Subcutaneous abdominal adipose tissue (tissue), 5 donors: ENCODE data around the gene PIWIL4.

ENCODE experiments used
- H3K27ac ChIP-seq: one replicate; pipeline ENCODE4 v1.7.0; 2013; ENCODE audit warnings: low read depth, mild to moderate bottlenecking, inconsistent platforms, low read length, moderate library complexity
- H3K27me3 ChIP-seq, 5 donors: one replicate each; pipeline ENCODE4 v1.7.0; 2013; ENCODE audit warnings: low read length in 5 of 5, inconsistent platforms in 1 of 5; ENCODE audit not compliant: control insufficient read depth in 5 of 5, insufficient read depth in 4 of 5
- H3K36me3 ChIP-seq, 5 donors: one replicate each; pipeline ENCODE4 v1.7.0; 2013; ENCODE audit warnings: low read length in 5 of 5; ENCODE audit not compliant: control insufficient read depth in 5 of 5, insufficient read depth in 5 of 5
- H3K4me1 ChIP-seq, 5 donors: one replicate each; pipeline ENCODE4 v1.7.0; 2013; ENCODE audit warnings: low read length in 5 of 5, mild to moderate bottlenecking in 3 of 5, moderate library complexity in 1 of 5; ENCODE audit not compliant: control insufficient read depth in 5 of 5, insufficient read depth in 5 of 5
- H3K4me3 ChIP-seq, 5 donors: one replicate each; pipeline ENCODE4 v1.7.0; 2013; ENCODE audit warnings: low read length in 5 of 5, low read depth in 1 of 5
- H3K9ac ChIP-seq, 5 donors: one replicate each; pipeline ENCODE4 v1.7.0; 2013; ENCODE audit warnings: low read length in 5 of 5, mild to moderate bottlenecking in 4 of 5, moderate library complexity in 3 of 5
- H3K9me3 ChIP-seq, 5 donors: one replicate each; pipeline ENCODE4 v1.7.0; 2013; ENCODE audit warnings: low read length in 5 of 5; ENCODE audit not compliant: control insufficient read depth in 5 of 5
- donor health status: healthy.
- donor health status: healthy.
- donor health status: healthy.
- donor health status: healthy.
- donor health status: healthy.

PIWIL4 gene

GRCh38 chr11:94655956-94656355 lies 88.8 kb downstream of the PIWIL4 start:
- H3K27ac ChIP-seq: no peak overlapping the region
- H3K27me3 ChIP-seq: no peaks in the 10 kb centered on the region
- no peaks in the 10 kb centered on the region for H3K9me3 ChIP-seq
- H3K4me1 ChIP-seq: peaks cover 0 to 12% (median 4%) of the 10 kb centered on the region in 5 donors
- H3K36me3 ChIP-seq: no peaks in the 10 kb centered on the region
- no peak overlapping the region for H3K4me3 ChIP-seq
- H3K9ac ChIP-seq: no peak overlapping the region

GRCh38 chr11:94656968-94657367 lies 89.8 kb downstream of the PIWIL4 start:
- no peaks in the 10 kb centered on the region for H3K27me3 ChIP-seq
- peaks cover 0 to 11% (median 0%) of the 10 kb centered on the region in 5 donors for H3K4me1 ChIP-seq
- no peak overlapping the region for H3K27ac ChIP-seq
- no peak overlapping the region for H3K4me3 ChIP-seq
- H3K36me3 ChIP-seq: no peaks in the 10 kb centered on the region
- no peaks in the 10 kb centered on the region for H3K9me3 ChIP-seq
- H3K9ac ChIP-seq: no peak overlapping the region

GRCh38 chr11:94657629-94658028 lies 90.5 kb downstream of the PIWIL4 start:
- H3K9ac ChIP-seq: no peak overlapping the region
- H3K4me3 ChIP-seq: no peak overlapping the region
- H3K27me3 ChIP-seq: no peaks in the 10 kb centered on the region
- H3K4me1 ChIP-seq: peaks cover 0 to 11% (median 0%) of the 10 kb centered on the region in 5 donors
- H3K36me3 ChIP-seq: no peaks in the 10 kb centered on the region
- H3K27ac ChIP-seq: peak overlapping the region; percentile 24
- no peaks in the 10 kb centered on the region for H3K9me3 ChIP-seq

- Histone ChIP-seq H3K27ac (no peak overlapping the region), H3K9ac (no peak overlapping the region), H3K4me3 (no peak overlapping the region), H3K4me1 (peaks cover 0 to 11% (median 0%) of the 10 kb centered on the region in 5 donors), H3K9me3 (peaks cover 0 to 3% (median 1%) of the 10 kb centered on the region in 5 donors), H3K36me3 (no peaks in the 10 kb centered on the region), H3K27me3 (no peaks in the 10 kb centered on the region)
Observed at GRCh38 chr11:94658386-94658785, 91.2 kb downstream of the PIWIL4 start.

GRCh38 chr11:94658888-94659287 lies 91.7 kb downstream of the PIWIL4 start:
- H3K4me1 ChIP-seq: peaks cover 0 to 11% (median 0%) of the 10 kb centered on the region in 5 donors
- H3K4me3 ChIP-seq: no peak overlapping the region
- no peaks in the 10 kb centered on the region for H3K27me3 ChIP-seq
- no peak overlapping the region for H3K27ac ChIP-seq
- H3K9me3 ChIP-seq: peaks cover 0 to 6% (median 5%) of the 10 kb centered on the region in 5 donors
- no peak overlapping the region for H3K9ac ChIP-seq
- H3K36me3 ChIP-seq: no peaks in the 10 kb centered on the region

GRCh38 chr11:94661444-94661843 lies 94.3 kb downstream of the PIWIL4 start:
- H3K4me3 ChIP-seq: no peak overlapping the region
- peaks cover 0 to 6% (median 5%) of the 10 kb centered on the region in 5 donors for H3K9me3 ChIP-seq

GRCh38 chr11:94662065-94662779 lies 95.1 kb downstream of the PIWIL4 start:
- Histone ChIP-seq H3K9ac (no peak overlapping the region), H3K36me3 (no peaks in the 10 kb centered on the region), H3K9me3 (peaks cover 0 to 6% (median 5%) of the 10 kb centered on the region in 5 donors), H3K27ac (no peak overlapping the region), H3K27me3 (no peaks in the 10 kb centered on the region), H3K4me3 (no peak overlapping the region), H3K4me1 (peaks cover 0 to 14% (median 0%) of the 10 kb centered on the region in 5 donors)

More at GRCh38 chr11:94661444-94661843, 94.3 kb downstream of the PIWIL4 start:
- Histone ChIP-seq H3K9ac (no peak overlapping the region), H3K27ac (no peak overlapping the region), H3K27me3 (no peaks in the 10 kb centered on the region), H3K36me3 (no peaks in the 10 kb centered on the region), H3K4me1 (peaks cover 0 to 11% (median 0%) of the 10 kb centered on the region in 5 donors)

- Histone ChIP-seq H3K4me1 (peaks cover 0 to 15% (median 0%) of the 10 kb centered on the region in 5 donors), H3K4me3 (no peak overlapping the region), H3K27ac (no peak overlapping the region), H3K27me3 (no peaks in the 10 kb centered on the region), H3K9ac (no peak overlapping the region), H3K9me3 (peaks cover 0 to 6% (median 5%) of the 10 kb centered on the region in 5 donors), H3K36me3 (no peaks in the 10 kb centered on the region)
Observed at GRCh38 chr11:94662846-94663390, 95.8 kb downstream of the PIWIL4 start.

GRCh38 chr11:94664346-94664745 lies 97.2 kb downstream of the PIWIL4 start:
- no peaks in the 10 kb centered on the region for H3K27me3 ChIP-seq
- H3K9ac ChIP-seq: no peak overlapping the region
- H3K9me3 ChIP-seq: peaks cover 0 to 6% (median 5%) of the 10 kb centered on the region in 5 donors
- no peak overlapping the region for H3K4me3 ChIP-seq
- no peak overlapping the region for H3K27ac ChIP-seq
- no peaks in the 10 kb centered on the region for H3K36me3 ChIP-seq
- peaks cover 0 to 16% (median 0%) of the 10 kb centered on the region in 5 donors for H3K4me1 ChIP-seq

- Histone ChIP-seq H3K27ac (no peak overlapping the region), H3K9ac (no peak overlapping the region), H3K9me3 (peaks cover 0 to 6% (median 5%) of the 10 kb centered on the region in 5 donors), H3K4me1 (peaks cover 0 to 16% (median 0%) of the 10 kb centered on the region in 5 donors), H3K36me3 (no peaks in the 10 kb centered on the region), H3K4me3 (no peak overlapping the region), H3K27me3 (no peaks in the 10 kb centered on the region)
Observed at GRCh38 chr11:94665116-94665659, 98.0 kb downstream of the PIWIL4 start.
